ENCODE data around the gene SLC22A31.
A peak's percentile ranks its signal among the peaks of the same experiment; 100 is the strongest.

SLC22A31 gene

DNA sequence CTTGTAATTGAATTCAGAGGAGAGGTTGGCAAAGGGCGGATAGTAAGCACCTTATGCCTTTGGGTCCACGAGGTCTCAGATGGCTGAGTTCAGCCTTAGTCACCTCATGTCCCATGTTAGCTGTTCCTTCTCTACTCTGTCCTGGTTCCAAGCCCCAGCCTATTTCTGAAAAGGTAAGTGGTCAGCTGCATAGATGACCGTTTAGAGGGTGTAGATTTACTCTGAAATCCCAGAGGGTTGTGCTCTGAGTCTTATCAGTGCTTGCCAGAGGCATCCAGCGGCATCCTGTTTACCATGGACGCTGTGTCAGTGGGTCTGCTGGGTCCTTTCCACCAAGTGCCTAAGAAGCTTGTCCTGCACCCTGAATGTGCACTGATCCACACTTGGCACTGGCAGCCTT is 19.0 kb upstream of the SLC22A31 start:
- Histone ChIP-seq H3K9me3 (replicated peaks; ENCODE audit: insufficient read depth, low read length) (no peaks in the 10 kb centered on the region), H3K79me2 (ENCODE audit: low read length) (0 out of 2 replicates have a peak, but pooled peaks cover 4% of the 10 kb centered on the region), H3K9ac (ENCODE audit: low read length) (no peak overlapping the region), H3K4me3 (ENCODE audit: low read length) (no peak overlapping the region), H3K4me2 (ENCODE audit: low read depth, low read length) (no peak overlapping the region), H2AFZ (ENCODE audit: low read length) (no peak overlapping the region), H3K27me3 (replicated peaks; ENCODE audit: insufficient read depth, low read length) (no peaks in the 10 kb centered on the region), H4K20me1 (ENCODE audit: insufficient read depth, low read length) (no peaks in the 10 kb centered on the region), H3K36me3 (replicated peaks; ENCODE audit: insufficient read depth, low read length) (no peaks in the 10 kb centered on the region), H3F3A (ENCODE audit: insufficient read depth, low read length) (peaks cover 4% of the 10 kb centered on the region; the same call in 1 of the 2 replicates), H3K4me1 (ENCODE audit: low read length) (no peaks in the 10 kb centered on the region), H3K9me2 (replicated peaks; ENCODE audit: insufficient read depth, low read length) (no peaks in the 10 kb centered on the region), H3K27ac (ENCODE audit: low read length) (no peak overlapping the region)
- DNase-seq = no peak
- TF ChIP-seq EZH2 (optimal IDR thresholded peaks at IDR 0.05; ENCODE audit: low read depth, low read length) = no peak
- TF ChIP-seq, protein P1, sequence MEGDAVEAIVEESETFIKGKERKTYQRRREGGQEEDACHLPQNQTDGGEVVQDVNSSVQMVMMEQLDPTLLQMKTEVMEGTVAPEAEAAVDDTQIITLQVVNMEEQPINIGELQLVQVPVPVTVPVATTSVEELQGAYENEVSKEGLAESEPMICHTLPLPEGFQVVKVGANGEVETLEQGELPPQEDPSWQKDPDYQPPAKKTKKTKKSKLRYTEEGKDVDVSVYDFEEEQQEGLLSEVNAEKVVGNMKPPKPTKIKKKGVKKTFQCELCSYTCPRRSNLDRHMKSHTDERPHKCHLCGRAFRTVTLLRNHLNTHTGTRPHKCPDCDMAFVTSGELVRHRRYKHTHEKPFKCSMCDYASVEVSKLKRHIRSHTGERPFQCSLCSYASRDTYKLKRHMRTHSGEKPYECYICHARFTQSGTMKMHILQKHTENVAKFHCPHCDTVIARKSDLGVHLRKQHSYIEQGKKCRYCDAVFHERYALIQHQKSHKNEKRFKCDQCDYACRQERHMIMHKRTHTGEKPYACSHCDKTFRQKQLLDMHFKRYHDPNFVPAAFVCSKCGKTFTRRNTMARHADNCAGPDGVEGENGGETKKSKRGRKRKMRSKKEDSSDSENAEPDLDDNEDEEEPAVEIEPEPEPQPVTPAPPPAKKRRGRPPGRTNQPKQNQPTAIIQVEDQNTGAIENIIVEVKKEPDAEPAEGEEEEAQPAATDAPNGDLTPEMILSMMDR (IDR thresholded peaks at IDR 0.05; ENCODE audit: low read length) = no peak
- no peak for TF ChIP-seq EZH2phosphoT487 (IDR thresholded peaks at IDR 0.05; ENCODE audit: low read length)

DNA sequence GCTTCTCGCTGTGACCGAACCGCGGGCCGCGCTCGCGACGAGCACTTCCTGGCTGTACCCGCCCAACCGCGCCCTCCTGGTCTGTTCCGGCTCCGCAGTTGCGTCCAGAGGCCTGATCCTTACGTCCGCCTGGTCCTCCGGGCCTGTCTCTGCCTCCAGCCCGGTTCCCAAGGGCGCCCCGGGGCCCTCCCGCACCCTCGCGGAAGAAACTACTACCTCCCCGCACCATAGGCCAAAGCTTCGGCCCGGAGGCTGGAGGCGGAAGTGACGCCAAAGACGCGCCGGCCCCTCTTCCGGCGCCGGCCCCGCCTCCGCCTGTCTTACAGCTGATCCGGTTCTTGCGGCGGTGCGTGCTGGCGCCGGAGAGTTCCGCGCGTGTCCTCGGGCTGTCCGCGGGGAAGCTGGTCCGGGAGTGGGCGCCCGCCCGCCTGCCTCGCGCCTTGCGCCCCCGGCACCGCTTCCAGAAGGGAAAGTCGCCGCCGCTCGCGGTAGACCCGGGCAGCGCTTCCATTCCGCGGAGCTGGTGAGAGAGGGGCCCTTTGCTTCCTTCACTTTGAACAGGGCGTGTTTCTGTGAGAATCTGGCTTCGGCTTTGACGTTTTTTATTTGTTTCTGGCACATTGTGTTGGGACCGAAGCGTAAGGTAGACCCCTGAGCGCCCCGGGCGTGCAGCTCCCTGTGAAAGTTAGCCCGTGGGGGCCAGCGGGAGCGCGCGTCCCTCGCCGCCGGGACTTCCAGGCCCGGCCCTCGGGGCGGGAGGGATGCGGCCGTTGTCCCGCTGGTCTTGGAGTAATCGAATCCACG is 17.3 kb upstream of the SLC22A31 start, which contains the start of gene ZNF778:
Gene ZNF778 (plus strand): TSS at position 316 of the 804 bp plus-strand sequence. CDS start 3,425 bp downstream, outside the sequence.
- peak within 1 kb of the TSS; percentile 63; the same call in 1 of the 2 replicates for H2AFZ ChIP-seq (ENCODE audit: low read length)
- no peaks in the 10 kb centered on the region for H4K20me1 ChIP-seq (ENCODE audit: insufficient read depth, low read length)
- H3K36me3 ChIP-seq (replicated peaks; ENCODE audit: insufficient read depth, low read length) = no peaks in the 10 kb centered on the region
- no peaks in the 10 kb centered on the region for H3K4me1 ChIP-seq (ENCODE audit: low read length)
- peak within 1 kb of the TSS; percentile 76 for H3K4me3 ChIP-seq (ENCODE audit: low read length)
- no peaks in the 10 kb centered on the region for H3K9me2 ChIP-seq (replicated peaks; ENCODE audit: insufficient read depth, low read length)
- H3F3A ChIP-seq (ENCODE audit: insufficient read depth, low read length) = peaks cover 4% of the 10 kb centered on the region; the same call in 1 of the 2 replicates
- H3K9me3 ChIP-seq (replicated peaks; ENCODE audit: insufficient read depth, low read length) = no peaks in the 10 kb centered on the region
- peak within 1 kb of the TSS; percentile 83 for H3K9ac ChIP-seq (ENCODE audit: low read length)
- H3K79me2 ChIP-seq (ENCODE audit: low read length) = 0 out of 2 replicates have a peak, but pooled peaks cover 4% of the 10 kb centered on the region
- no peak for TF ChIP-seq EZH2 (optimal IDR thresholded peaks at IDR 0.05; ENCODE audit: low read depth, low read length)
- no peak for TF ChIP-seq EZH2phosphoT487 (IDR thresholded peaks at IDR 0.05; ENCODE audit: low read length)
- TF ChIP-seq, protein P1 (IDR thresholded peaks at IDR 0.05; ENCODE audit: low read length) = no peak
- no peaks in the 10 kb centered on the region for H3K27me3 ChIP-seq (replicated peaks; ENCODE audit: insufficient read depth, low read length)
- peak within 1 kb of the TSS; percentile 97 for H3K4me2 ChIP-seq (ENCODE audit: low read depth, low read length)
- H3K27ac ChIP-seq (ENCODE audit: low read length) = peak within 1 kb of the TSS; percentile 59; the same call in 1 of the 2 replicates
- DNase-seq = peak; percentile 79

DNA sequence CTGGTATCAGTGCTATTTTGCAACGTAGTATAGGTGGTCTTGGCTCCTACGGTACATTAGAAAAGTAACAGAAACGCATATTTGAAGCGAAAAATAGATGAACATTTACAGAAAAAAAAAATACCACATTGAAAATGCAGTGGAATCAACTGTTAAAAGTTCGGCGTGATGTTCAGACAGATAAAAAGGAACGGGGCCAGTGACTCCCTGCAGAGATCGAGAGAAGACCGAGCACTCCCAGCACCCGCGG is 16.7 kb upstream of the SLC22A31 start:
- DNase-seq = no peak
- Histone ChIP-seq H3K9ac (ENCODE audit: low read length) (peak overlapping the region; percentile 83), H4K20me1 (ENCODE audit: insufficient read depth, low read length) (no peaks in the 10 kb centered on the region), H3K27ac (ENCODE audit: low read length) (peak overlapping the region; percentile 59; the same call in 1 of the 2 replicates), H3K9me3 (replicated peaks; ENCODE audit: insufficient read depth, low read length) (no peaks in the 10 kb centered on the region), H3K36me3 (replicated peaks; ENCODE audit: insufficient read depth, low read length) (no peaks in the 10 kb centered on the region), H3K4me2 (ENCODE audit: low read depth, low read length) (peak overlapping the region; percentile 97), H3K79me2 (ENCODE audit: low read length) (0 out of 2 replicates have a peak, but pooled peaks cover 4% of the 10 kb centered on the region), H2AFZ (ENCODE audit: low read length) (0 out of 2 replicates have a peak overlapping the region, but pooled peaks have one; percentile 63), H3K27me3 (replicated peaks; ENCODE audit: insufficient read depth, low read length) (no peaks in the 10 kb centered on the region), H3K4me1 (ENCODE audit: low read length) (no peaks in the 10 kb centered on the region), H3K4me3 (ENCODE audit: low read length) (peak overlapping the region; percentile 76), H3F3A (ENCODE audit: insufficient read depth, low read length) (peaks cover 4% of the 10 kb centered on the region; the same call in 1 of the 2 replicates), H3K9me2 (replicated peaks; ENCODE audit: insufficient read depth, low read length) (no peaks in the 10 kb centered on the region)
- TF ChIP-seq, protein P1 (IDR thresholded peaks at IDR 0.05; ENCODE audit: low read length) = no peak
- TF ChIP-seq EZH2phosphoT487 (IDR thresholded peaks at IDR 0.05; ENCODE audit: low read length) (no peak), EZH2 (optimal IDR thresholded peaks at IDR 0.05; ENCODE audit: low read depth, low read length) (no peak)

Measured in MM.1S (cell line).